Mammary epithelial cell (primary cell): ENCODE measurements around the gene QRSL1.

Experiments
- EZH2 ChIP-seq: IDR thresholded peaks from 2 replicates; pipeline ENCODE4 v1.6.1; 2012; ENCODE audit warnings: low read length, inconsistent platforms, borderline replicate concordance
- TF ChIP-seq, protein P1 (sequence below), 2 donors: IDR thresholded peaks in 1 of 2; conservative IDR thresholded peaks in 1 of 2; 2 replicates each; pipeline ENCODE4 v1.5.1; 2011 to 2012; ENCODE audit warnings: inconsistent platforms in 2 of 2, low read length in 2 of 2, mild to moderate bottlenecking in 2 of 2, control low read depth in 1 of 2, low read depth in 1 of 2; ENCODE audit not compliant: insufficient read depth in 1 of 2; ENCODE audit errors: extremely low read depth in 1 of 2

DNA sequence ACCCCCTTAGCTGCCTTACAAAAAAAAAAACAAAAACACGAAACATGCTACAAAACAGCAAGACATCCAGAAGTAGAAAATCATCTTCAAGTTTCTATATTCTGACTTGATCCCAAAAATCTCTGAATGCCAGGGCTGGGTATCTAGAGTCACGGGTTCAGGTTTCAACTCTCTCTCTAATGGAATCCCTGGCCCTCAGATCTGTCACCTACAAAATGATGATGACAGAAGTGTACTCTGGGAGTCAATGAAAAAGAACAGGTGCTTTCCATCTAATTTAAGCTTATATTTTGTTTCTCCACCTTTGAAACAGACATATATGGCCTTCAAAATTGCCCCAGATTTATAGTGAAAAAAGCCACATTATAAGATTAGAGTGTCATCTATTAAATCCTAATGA lies 18.3 kb upstream of the QRSL1 start:
- TF ChIP-seq, protein P1, sequence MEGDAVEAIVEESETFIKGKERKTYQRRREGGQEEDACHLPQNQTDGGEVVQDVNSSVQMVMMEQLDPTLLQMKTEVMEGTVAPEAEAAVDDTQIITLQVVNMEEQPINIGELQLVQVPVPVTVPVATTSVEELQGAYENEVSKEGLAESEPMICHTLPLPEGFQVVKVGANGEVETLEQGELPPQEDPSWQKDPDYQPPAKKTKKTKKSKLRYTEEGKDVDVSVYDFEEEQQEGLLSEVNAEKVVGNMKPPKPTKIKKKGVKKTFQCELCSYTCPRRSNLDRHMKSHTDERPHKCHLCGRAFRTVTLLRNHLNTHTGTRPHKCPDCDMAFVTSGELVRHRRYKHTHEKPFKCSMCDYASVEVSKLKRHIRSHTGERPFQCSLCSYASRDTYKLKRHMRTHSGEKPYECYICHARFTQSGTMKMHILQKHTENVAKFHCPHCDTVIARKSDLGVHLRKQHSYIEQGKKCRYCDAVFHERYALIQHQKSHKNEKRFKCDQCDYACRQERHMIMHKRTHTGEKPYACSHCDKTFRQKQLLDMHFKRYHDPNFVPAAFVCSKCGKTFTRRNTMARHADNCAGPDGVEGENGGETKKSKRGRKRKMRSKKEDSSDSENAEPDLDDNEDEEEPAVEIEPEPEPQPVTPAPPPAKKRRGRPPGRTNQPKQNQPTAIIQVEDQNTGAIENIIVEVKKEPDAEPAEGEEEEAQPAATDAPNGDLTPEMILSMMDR (conservative IDR thresholded peaks at IDR 0.05 in 1 of 2, IDR thresholded peaks at IDR 0.05 in 1 of 2; ENCODE audit: extremely low read depth in 1 of 2, insufficient read depth in 1 of 2, low read depth in 1 of 2, low read length in 2 of 2) = no peak
- no peak for TF ChIP-seq EZH2
